Measurements from ENCODE around the gene SLC25A21.
"Not testable (repeated sequence)": the region's sequence is repeated elsewhere in the genome, so short reads cannot be mapped to it uniquely, and the experiment has no call there.

SLC25A21 gene

GRCh38 chr14:36935976-36936678 is 236.3 kb downstream of the SLC25A21 start:
- no peak for DNase-seq

GRCh38 chr14:36934304-36934703 is 238.1 kb downstream of the SLC25A21 start:
- DNase-seq, result no peak

DNA sequence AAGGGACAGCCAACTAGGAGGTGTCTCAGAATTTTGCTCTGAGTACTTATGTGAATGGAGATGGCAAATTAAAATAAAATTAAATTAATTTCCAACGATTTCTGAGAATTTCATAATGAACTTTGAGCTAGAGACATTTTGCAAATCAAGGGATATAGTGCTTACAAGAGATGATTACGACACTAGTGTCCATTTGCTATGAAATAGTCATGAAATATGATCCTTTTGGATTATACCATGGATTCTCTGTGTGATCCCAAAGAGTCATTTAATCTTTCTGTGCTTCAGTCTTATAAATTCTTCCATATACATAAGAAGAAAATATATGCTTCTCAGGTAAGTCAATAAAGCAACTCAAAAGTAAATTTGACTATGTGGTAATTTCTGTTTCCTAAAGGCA is 240.6 kb downstream of the SLC25A21 start:
- no peak for DNase-seq

- DNase-seq, result no peak
Observed at GRCh38 chr14:36928432-36928831, 244.0 kb downstream of the SLC25A21 start.

DNA sequence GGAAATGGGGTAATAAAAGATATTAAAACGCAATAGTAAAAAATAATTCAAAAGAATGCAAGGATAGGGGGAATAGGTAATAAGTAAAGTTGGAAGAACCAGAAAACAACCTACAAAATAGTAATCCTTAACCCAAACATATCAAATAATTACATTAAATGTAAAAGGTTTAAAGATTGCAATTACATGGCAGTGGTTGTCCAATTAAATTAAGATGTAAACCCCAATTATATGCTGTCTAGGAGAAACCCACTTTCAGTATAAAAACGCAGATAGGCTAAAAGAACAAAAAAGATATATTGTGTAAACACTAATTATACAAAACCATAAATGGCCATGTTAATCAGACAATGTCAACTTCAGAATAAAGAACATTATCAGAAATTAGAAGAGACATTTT is 247.3 kb downstream of the SLC25A21 start:
- no peak for DNase-seq

- no peak for DNase-seq
Observed at GRCh38 chr14:36916668-36917067, 255.7 kb downstream of the SLC25A21 start.

GRCh38 chr14:36915081-36915480 is 257.3 kb downstream of the SLC25A21 start:
- no peak for DNase-seq

DNA sequence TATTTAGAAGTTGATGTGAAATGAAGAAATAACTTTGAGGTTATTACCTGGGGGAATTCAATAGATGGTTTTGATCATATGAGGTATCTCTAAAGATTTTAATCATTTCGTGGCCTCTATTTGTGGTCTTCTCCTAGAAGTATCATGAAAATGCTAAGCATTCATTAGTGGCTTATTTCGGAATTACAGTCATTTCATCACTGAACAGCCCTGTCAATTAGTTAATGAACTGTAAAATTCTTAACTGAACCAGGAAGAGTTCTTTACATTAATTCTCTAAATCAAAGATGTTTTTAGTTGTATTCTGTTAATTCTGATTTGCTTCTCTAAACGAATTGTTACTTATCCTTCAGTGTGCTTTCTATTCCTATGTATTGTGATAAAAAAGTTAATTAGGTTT is 261.8 kb downstream of the SLC25A21 start:
- DNase-seq, result no peak

DNA sequence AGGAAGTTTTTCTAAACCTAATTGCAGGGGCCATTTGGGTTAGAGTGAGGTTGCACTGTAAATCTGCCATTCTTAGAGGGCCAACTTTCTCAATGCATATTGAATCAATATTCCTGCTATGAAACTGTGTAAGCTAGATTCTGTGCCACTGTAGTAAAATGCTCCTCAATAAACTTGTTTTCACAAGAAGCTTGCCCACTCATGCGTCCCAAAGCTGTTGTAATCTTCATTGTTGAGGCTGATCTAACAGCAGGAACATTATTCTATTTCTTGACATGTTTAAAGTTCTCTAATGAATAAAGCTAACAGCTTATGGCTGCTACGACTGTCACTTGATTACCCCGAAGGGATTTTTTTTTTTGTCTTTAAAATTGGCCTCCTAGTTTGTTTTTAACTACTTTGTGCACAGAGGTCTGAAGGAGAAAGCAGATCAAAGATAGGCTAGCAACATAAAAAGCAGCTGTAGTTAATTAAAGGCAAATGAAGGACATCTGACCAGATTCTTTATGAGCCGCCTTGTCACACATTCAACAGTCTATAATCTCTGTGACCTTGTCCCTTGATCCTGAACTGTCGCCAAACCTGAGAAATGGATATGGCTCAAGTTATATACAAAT is 267.0 kb downstream of the SLC25A21 start:
- DNase-seq, result no peak

- DNase-seq, result no peak
Observed at GRCh38 chr14:36901861-36902260, 270.5 kb downstream of the SLC25A21 start.

DNA sequence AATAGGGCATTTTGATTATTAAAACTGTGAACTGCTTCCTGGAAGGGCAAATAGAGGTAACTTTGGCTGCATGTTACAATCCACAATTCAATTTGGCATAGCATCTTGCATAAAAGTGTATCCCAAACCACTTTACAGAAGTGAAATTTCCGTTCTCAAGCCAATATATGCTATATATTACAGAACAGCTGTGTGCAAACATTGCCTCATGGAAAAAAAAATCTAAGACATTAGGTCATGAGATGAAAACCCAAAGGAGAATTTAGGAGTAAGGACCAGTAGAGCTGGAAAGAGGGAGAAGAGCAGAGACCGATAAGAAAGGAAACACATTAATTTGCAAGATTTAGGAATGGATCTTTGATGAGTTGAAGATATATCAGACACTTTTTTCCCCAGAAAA is 271.6 kb downstream of the SLC25A21 start:
- DNase-seq, result no peak

- DNase-seq, result not testable (repeated sequence)
Observed at GRCh38 chr14:36896300-36896699, 276.1 kb downstream of the SLC25A21 start.

GRCh38 chr14:36884049-36884448 is 288.4 kb downstream of the SLC25A21 start:
- no peak for DNase-seq

DNA sequence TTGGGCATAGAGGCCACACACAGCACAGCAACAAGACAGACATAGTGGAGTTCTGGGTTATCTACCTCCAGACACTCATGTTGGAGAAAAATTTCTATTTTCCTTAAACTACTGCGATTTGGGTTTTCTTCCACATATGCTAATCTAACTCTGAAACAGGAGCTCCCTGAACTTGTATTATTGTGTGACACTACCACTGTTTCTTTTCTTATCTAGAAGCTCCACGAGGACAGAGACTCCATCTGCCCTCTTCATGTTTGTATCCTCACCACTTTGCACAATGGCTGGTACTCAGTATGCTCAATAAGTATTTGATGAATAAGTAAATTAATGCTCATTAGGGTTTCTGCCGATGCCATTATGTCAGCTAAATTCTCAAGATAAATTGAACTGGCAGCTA is 292.1 kb downstream of the SLC25A21 start:
- DNase-seq, result no peak

DNA sequence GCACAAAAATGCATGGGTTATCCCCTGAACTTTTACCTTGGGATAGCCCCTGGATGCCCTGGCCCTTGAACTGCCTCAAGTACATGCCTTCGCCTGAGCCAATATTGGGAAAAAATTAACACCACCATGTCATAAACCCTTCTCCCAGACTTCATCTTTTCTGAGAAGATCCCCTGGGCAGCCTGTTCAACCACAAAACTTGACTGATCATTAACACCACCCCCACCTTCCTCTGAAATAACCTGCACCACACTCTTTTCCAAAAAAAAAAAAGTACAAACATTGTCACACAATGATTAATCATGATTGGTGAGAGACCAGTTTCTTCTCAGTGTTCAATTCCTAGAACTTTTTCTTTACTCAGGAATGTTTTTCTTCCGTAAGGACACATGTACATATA is 292.8 kb downstream of the SLC25A21 start:
- no peak for DNase-seq

GRCh38 chr14:36874396-36875138 is 297.8 kb downstream of the SLC25A21 start:
- peak; percentile 73 for DNase-seq

DNA sequence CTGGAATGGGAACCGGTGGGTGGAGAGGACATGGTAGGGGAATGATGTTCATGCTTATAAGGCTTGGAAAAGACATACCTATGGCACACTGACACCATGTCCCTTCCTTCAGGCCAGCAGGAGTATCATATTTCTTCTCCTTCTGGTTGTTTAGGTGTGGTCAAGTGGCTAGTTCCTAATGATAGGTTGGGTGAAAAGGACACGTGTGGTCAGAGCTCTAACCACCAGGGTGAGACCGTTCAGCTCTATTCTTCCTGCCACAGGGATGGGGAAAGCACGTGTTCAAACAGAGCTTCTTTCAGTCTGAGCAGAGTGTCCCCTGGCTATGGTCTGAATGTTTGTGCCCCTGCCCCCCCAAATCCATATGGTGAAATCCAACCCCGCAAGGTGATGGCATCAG is 301.6 kb downstream of the SLC25A21 start:
- no peak for DNase-seq

- no peak for DNase-seq
Observed at GRCh38 chr14:36869125-36869524, 303.3 kb downstream of the SLC25A21 start.

DNA sequence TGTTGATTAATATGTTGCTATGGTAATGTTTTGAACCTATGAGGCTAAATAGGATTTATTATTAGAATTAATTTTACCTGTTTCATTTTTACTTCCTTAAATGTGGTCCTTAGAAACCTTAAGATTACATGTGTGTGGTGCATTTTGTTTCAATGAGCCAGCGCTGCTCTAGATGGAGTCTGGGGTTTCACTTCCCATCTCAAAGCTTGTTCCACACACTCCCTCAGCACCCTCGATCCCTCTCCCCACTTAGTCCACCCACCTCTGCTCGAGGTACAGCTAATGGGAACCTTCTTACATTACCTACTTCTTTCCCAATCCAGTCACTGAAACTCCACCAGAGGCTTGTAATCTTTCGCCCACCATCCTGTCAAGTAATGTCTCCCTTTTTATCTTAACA is 305.5 kb downstream of the SLC25A21 start:
- no peak for DNase-seq

DNA sequence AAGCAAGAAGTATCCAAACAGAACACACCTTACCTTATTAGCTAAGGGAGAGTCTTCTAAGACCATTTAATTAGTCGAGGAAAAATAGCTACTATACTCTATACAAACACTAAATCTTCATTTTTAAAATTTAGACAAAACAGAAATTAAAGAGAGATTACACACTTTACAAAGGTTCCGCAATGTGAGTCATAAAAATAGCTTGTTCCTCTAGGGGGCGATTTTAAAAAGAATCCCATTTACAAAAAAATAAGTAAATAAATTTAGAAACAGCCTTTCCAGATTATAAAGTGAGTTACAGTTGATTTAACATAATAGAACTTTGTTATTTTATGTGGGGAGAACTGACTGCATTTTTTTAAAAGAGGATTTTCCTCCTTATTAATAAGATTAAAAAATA is 309.1 kb downstream of the SLC25A21 start:
- DNase-seq, result no peak

DNA sequence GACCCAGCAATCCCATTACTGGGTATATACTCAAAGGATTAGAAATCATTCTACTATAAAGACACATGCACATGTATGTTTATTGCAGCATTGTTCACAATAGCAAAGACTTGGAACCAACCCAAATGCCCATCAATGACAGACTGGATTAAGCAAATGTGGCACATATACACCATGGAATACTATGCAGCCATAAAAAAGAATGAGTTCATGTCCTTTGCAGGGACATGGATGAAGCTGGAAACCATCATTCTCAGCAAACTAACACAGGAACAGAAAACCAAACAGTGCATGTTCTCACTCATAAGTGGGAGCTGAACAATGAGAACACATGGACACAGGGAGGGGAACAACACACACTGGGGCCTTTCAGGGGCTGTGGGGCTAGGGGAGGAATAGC is 310.2 kb downstream of the SLC25A21 start:
- not testable (repeated sequence) for DNase-seq

DNA sequence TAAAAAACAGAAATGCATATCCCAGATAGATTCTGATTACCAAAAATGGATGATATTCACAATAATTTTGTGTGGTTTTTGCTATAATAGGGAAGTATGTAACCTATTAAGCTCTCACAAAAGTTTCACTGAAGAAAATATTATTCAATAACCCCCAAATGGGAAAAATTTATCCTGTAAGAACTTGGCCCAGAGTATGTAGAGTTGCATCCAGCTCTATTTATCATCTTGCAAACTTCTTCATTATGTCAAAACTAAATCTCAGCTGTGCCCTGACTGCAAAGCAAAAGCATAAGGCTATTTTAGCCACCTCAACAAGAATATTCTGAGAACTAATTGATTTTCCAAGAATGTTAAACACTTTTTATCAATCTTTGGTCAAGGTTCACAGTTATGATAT is 311.6 kb downstream of the SLC25A21 start:
- no peak for DNase-seq

- no peak for DNase-seq
Observed at GRCh38 chr14:36859119-36859518, 313.3 kb downstream of the SLC25A21 start.

GRCh38 chr14:36857842-36858445 is 314.5 kb downstream of the SLC25A21 start:
- DNase-seq, result no peak

All from NCI-H510A treated with DMSO at 0.1 percent for 48 hours (cell line).